GM10847 (cell line): ENCODE data around the gene SLC37A2.
A peak's percentile ranks its signal among the peaks of the same experiment; 100 is the strongest.

Experiments
- POLR2A ChIP-seq: IDR thresholded peaks from 2 replicates; pipeline ENCODE4 v1.6.1; 2011; ENCODE audit not compliant: insufficient read length; ENCODE audit errors: extremely low read depth

Gene SLC37A2

GRCh38 chr11:125090816-125091215, 27.7 kb downstream of the SLC37A2 start:
- TF ChIP-seq POLR2A, result no peak

GRCh38 chr11:125091247-125091876, 28.3 kb downstream of the SLC37A2 start:
- no peak for TF ChIP-seq POLR2A

- TF ChIP-seq POLR2A, result no peak
Observed at GRCh38 chr11:125091877-125092664, 29.0 kb downstream of the SLC37A2 start.

- TF ChIP-seq POLR2A, result no peak
Observed at GRCh38 chr11:125092669-125093068, 29.6 kb downstream of the SLC37A2 start.

GRCh38 chr11:125093502-125093901, 30.4 kb downstream of the SLC37A2 start:
- no peak for TF ChIP-seq POLR2A

GRCh38 chr11:125094731-125095130, 31.6 kb downstream of the SLC37A2 start:
- no peak for TF ChIP-seq POLR2A

- TF ChIP-seq POLR2A, result no peak
Observed at GRCh38 chr11:125100136-125100535, 37.0 kb downstream of the SLC37A2 start.

GRCh38 chr11:125101596-125101995, 38.5 kb downstream of the SLC37A2 start:
- no peak for TF ChIP-seq POLR2A

GRCh38 chr11:125102025-125102424, 38.9 kb downstream of the SLC37A2 start:
- TF ChIP-seq POLR2A, result no peak

- no peak for TF ChIP-seq POLR2A
Observed at GRCh38 chr11:125102510-125102909, 39.4 kb downstream of the SLC37A2 start.

GRCh38 chr11:125105926-125106325, 42.8 kb downstream of the SLC37A2 start:
- TF ChIP-seq POLR2A, result no peak

GRCh38 chr11:125108469-125108868, 45.4 kb downstream of the SLC37A2 start:
- no peak for TF ChIP-seq POLR2A

- no peak for TF ChIP-seq POLR2A
Observed at GRCh38 chr11:125110506-125110905, 47.4 kb downstream of the SLC37A2 start.

GRCh38 chr11:125111001-125111342, 47.9 kb downstream of the SLC37A2 start:
- no peak for TF ChIP-seq POLR2A

- peak; percentile 35 for TF ChIP-seq POLR2A
Observed at GRCh38 chr11:125111343-125112207, 48.5 kb downstream of the SLC37A2 start, which contains the start of gene TMEM218. TSS of gene TMEM218 (minus strand) at chr11:125111626. CDS start at chr11:125102241, 9,385 bp downstream.

- no peak for TF ChIP-seq POLR2A
Observed at GRCh38 chr11:125112208-125112604, 49.1 kb downstream of the SLC37A2 start.

GRCh38 chr11:125114518-125114917, 51.4 kb downstream of the SLC37A2 start:
- TF ChIP-seq POLR2A, result no peak
